ENCODE results near the gene OPA1. TPM values are rescaled to one million over a fixed set of nuclear protein-coding genes. Genes with fewer than 3 reads are reported as not detected.

OPA1 gene
- total RNA-seq, 4 donors from 2014 or later: 20.3 to 68.4 (median 39.7) TPM

GRCh38 chr3:193586526-193586925, 6.5 kb upstream of the OPA1 start:
- H3K4me3 ChIP-seq: no peak overlapping the region
- H3K27me3 ChIP-seq: no peaks in the 10 kb centered on the region
- intact Hi-C loops (cut with DNase I; ENCODE audit: low total_unique reads): no loop called here
- no peaks in the 10 kb centered on the region for H3K36me3 ChIP-seq
- no peak overlapping the region for H3K27ac ChIP-seq
- TF ChIP-seq, protein P1, sequence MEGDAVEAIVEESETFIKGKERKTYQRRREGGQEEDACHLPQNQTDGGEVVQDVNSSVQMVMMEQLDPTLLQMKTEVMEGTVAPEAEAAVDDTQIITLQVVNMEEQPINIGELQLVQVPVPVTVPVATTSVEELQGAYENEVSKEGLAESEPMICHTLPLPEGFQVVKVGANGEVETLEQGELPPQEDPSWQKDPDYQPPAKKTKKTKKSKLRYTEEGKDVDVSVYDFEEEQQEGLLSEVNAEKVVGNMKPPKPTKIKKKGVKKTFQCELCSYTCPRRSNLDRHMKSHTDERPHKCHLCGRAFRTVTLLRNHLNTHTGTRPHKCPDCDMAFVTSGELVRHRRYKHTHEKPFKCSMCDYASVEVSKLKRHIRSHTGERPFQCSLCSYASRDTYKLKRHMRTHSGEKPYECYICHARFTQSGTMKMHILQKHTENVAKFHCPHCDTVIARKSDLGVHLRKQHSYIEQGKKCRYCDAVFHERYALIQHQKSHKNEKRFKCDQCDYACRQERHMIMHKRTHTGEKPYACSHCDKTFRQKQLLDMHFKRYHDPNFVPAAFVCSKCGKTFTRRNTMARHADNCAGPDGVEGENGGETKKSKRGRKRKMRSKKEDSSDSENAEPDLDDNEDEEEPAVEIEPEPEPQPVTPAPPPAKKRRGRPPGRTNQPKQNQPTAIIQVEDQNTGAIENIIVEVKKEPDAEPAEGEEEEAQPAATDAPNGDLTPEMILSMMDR (IDR thresholded peaks at IDR 0.05): no peak
- TF ChIP-seq POLR2A (IDR thresholded peaks at IDR 0.05): no peak
- no peaks in the 10 kb centered on the region for H3K4me1 ChIP-seq
- no peak for DNase-seq
- no peaks in the 10 kb centered on the region for H3K9me3 ChIP-seq

- no peak overlapping the region for H3K4me3 ChIP-seq
- peaks cover 0 to under 1% of the 10 kb centered on the region in 2 donors for H3K4me1 ChIP-seq
- H3K27ac ChIP-seq: no peak overlapping the region
- no peak for TF ChIP-seq POLR2A (IDR thresholded peaks at IDR 0.05)
- TF ChIP-seq, protein P1 (IDR thresholded peaks at IDR 0.05): no peak
- no peaks in the 10 kb centered on the region for H3K27me3 ChIP-seq
- H3K9me3 ChIP-seq: no peaks in the 10 kb centered on the region
- DNase-seq: no peak
- intact Hi-C loops (cut with DNase I; ENCODE audit: low total_unique reads): no loop called here
- H3K36me3 ChIP-seq: no peaks in the 10 kb centered on the region
These were observed 3.9 kb upstream of the OPA1 start for GRCh38 chr3:193589129-193589528.

GRCh38 chr3:193589616-193590015, 3.4 kb upstream of the OPA1 start:
- no peak for TF ChIP-seq POLR2A (IDR thresholded peaks at IDR 0.05)
- TF ChIP-seq, protein P1 (IDR thresholded peaks at IDR 0.05): no peak
- no peak for DNase-seq
- H3K27ac ChIP-seq: no peak overlapping the region

GRCh38 chr3:193590088-193590856, 2.7 kb upstream of the OPA1 start:
- Histone ChIP-seq H3K27me3 (no peaks in the 10 kb centered on the region), H3K4me3 (no peak overlapping the region), H3K9me3 (no peaks in the 10 kb centered on the region), H3K27ac (no peak overlapping the region), H3K36me3 (no peaks in the 10 kb centered on the region), H3K4me1 (peaks cover 4 to 6% of the 10 kb centered on the region in 2 donors)
- TF ChIP-seq POLR2A (IDR thresholded peaks at IDR 0.05): no peak
- TF ChIP-seq, protein P1 (IDR thresholded peaks at IDR 0.05): no peak
- intact Hi-C loops (cut with DNase I; ENCODE audit: low total_unique reads): no loop called here
- DNase-seq: no peak

More at GRCh38 chr3:193589616-193590015, 3.4 kb upstream of the OPA1 start:
- H3K4me3 ChIP-seq: no peak overlapping the region
- H3K4me1 ChIP-seq: peaks cover 3 to 4% of the 10 kb centered on the region in 2 donors
- no peaks in the 10 kb centered on the region for H3K27me3 ChIP-seq
- intact Hi-C loops (cut with DNase I; ENCODE audit: low total_unique reads): no loop called here
- no peaks in the 10 kb centered on the region for H3K9me3 ChIP-seq
- H3K36me3 ChIP-seq: no peaks in the 10 kb centered on the region

- Histone ChIP-seq H3K9me3 (no peaks in the 10 kb centered on the region), H3K27ac (peak overlapping the region; percentile 80 to 89), H3K4me1 (peaks cover 4 to 6% of the 10 kb centered on the region in 2 donors), H3K4me3 (peak overlapping the region; percentile 89 to 91), H3K27me3 (no peaks in the 10 kb centered on the region), H3K36me3 (no peaks in the 10 kb centered on the region)
- no peak for DNase-seq
- intact Hi-C loops (cut with DNase I; ENCODE audit: low total_unique reads): no loop called here
- TF ChIP-seq, protein P1 (IDR thresholded peaks at IDR 0.05): no peak
- no peak for TF ChIP-seq POLR2A (IDR thresholded peaks at IDR 0.05)
These were observed 641 bp downstream of the OPA1 start for GRCh38 chr3:193593668-193594030.

All from uterus (tissue), 4 donors.